DND-41 (cell line): Measurements from ENCODE around the gene LRRC56.

Experiments used
- ATAC-seq: fragments of 200-7000 bp; cut with Tn5 transposase; 3 replicates; pipeline ENCODE4 v1.9.1; 2021; ENCODE audit warnings: low read depth; ENCODE audit not compliant: insufficient read depth
- DNase-seq: peaks from one replicate; pipeline ENCODE4 v3.0.0-alpha.2; 2020
- H2AFZ ChIP-seq: 2 replicates; pipeline ENCODE4 v1.6.0; 2012; ENCODE audit warnings: low read depth, low read length
- H3K27ac ChIP-seq: 2 replicates; pipeline ENCODE4 v1.5.1; 2012; ENCODE audit warnings: low read length, inconsistent platforms
- H3K27me3 ChIP-seq: fragments of 200-600 bp; sonication (generic); 2 replicates; pipeline ENCODE4 v1.6.0; 2012; ENCODE audit warnings: low read length, mild to moderate bottlenecking, inconsistent platforms; ENCODE audit not compliant: insufficient read depth, poor library complexity
- H3K36me3 ChIP-seq: 2 replicates; pipeline ENCODE4 v1.5.1; 2012; ENCODE audit warnings: low read length, inconsistent platforms; ENCODE audit not compliant: insufficient read depth
- H3K4me1 ChIP-seq: 2 replicates; pipeline ENCODE4 v1.5.1; 2012; ENCODE audit warnings: mild to moderate bottlenecking, low read length; ENCODE audit not compliant: insufficient read depth
- H3K4me2 ChIP-seq: 2 replicates; pipeline ENCODE4 v1.6.0; 2012; ENCODE audit warnings: mild to moderate bottlenecking, moderate library complexity, low read length, inconsistent platforms; ENCODE audit not compliant: insufficient read depth
- H3K4me3 ChIP-seq, 2 experiments: fragments of 200-600 bp in 1 of 2; shearing (Covaris generic) in 1 of 2; 2 replicates each; pipeline ENCODE4 v1.5.1; 2012 to 2016; ENCODE audit warnings: inconsistent platforms in 2 of 2, low read length in 2 of 2, mild to moderate bottlenecking in 2 of 2, low read depth in 1 of 2, moderate library complexity in 1 of 2
- H3K79me2 ChIP-seq: 2 replicates; pipeline ENCODE4 v1.6.0; 2012; ENCODE audit warnings: low read length, inconsistent platforms; ENCODE audit not compliant: insufficient read depth
- H3K9ac ChIP-seq: 2 replicates; pipeline ENCODE4 v1.6.0; 2012; ENCODE audit warnings: low read depth, mild to moderate bottlenecking, inconsistent platforms, low read length, moderate library complexity
- H3K9me3 ChIP-seq: 2 replicates; pipeline ENCODE4 v1.5.1; 2012; ENCODE audit warnings: low read length, moderate library complexity, mild to moderate bottlenecking, inconsistent platforms; ENCODE audit not compliant: insufficient read depth, severe bottlenecking
- H4K20me1 ChIP-seq: 2 replicates; pipeline ENCODE4 v1.6.0; 2012; ENCODE audit warnings: low read length; ENCODE audit not compliant: insufficient read depth
- CTCF ChIP-seq: IDR thresholded peaks from 2 replicates; pipeline ENCODE4 v1.5.1; 2012; ENCODE audit warnings: borderline replicate concordance, low read length, moderate library complexity, mild to moderate bottlenecking; ENCODE audit not compliant: poor library complexity, severe bottlenecking; ENCODE audit errors: extremely low read depth
- EZH2 ChIP-seq: IDR thresholded peaks from 3 replicates; pipeline ENCODE4 v1.6.1; 2012; ENCODE audit warnings: borderline replicate concordance, low read depth, mild to moderate bottlenecking, moderate library complexity, low read length, inconsistent platforms; ENCODE audit not compliant: severe bottlenecking

LRRC56 gene

GRCh38 chr11:526192-526591 is 11.1 kb upstream of the LRRC56 start:
- no peak for TF ChIP-seq EZH2
- TF ChIP-seq CTCF: no peak
- Histone ChIP-seq H3K4me1 (no peaks in the 10 kb centered on the region), H3K9ac (no peak overlapping the region), H3K9me3 (no peaks in the 10 kb centered on the region), H3K36me3 (peaks cover 2% of the 10 kb centered on the region), H3K27me3 (no peaks in the 10 kb centered on the region), H3K79me2 (no peaks in the 10 kb centered on the region), H3K4me3 (no peak overlapping the region), H2AFZ (no peak overlapping the region), H3K4me2 (no peak overlapping the region), H3K27ac (no peak overlapping the region), H4K20me1 (peaks cover 2% of the 10 kb centered on the region)
- DNase-seq (no peak), ATAC-seq (no peak)

GRCh38 chr11:528166-528814 is 9.0 kb upstream of the LRRC56 start:
- no peak overlapping the region for H3K4me2 ChIP-seq
- TF ChIP-seq EZH2: no peak
- no peak for TF ChIP-seq CTCF
- no peak overlapping the region for H3K9ac ChIP-seq
- H3K79me2 ChIP-seq: peaks cover under 1% of the 10 kb centered on the region; the same call in 1 of the 2 replicates
- 0 out of 2 replicates have a peak, but pooled peaks cover 3% of the 10 kb centered on the region for H3K4me1 ChIP-seq
- H2AFZ ChIP-seq: no peak overlapping the region
- H3K27me3 ChIP-seq: no peaks in the 10 kb centered on the region
- H3K36me3 ChIP-seq: peaks cover 23% of the 10 kb centered on the region
- peaks cover 20% of the 10 kb centered on the region for H4K20me1 ChIP-seq
- ATAC-seq (no peak), DNase-seq (no peak)
- H3K9me3 ChIP-seq: no peaks in the 10 kb centered on the region
- H3K27ac ChIP-seq: no peak overlapping the region
- no peak overlapping the region for H3K4me3 ChIP-seq

GRCh38 chr11:528815-529727 is 8.3 kb upstream of the LRRC56 start:
- Histone ChIP-seq H3K9ac (no peak overlapping the region), H3K4me3 (no peak overlapping the region), H3K36me3 (peaks cover 31% of the 10 kb centered on the region), H2AFZ (no peak overlapping the region), H3K79me2 (peaks cover 8% of the 10 kb centered on the region), H3K27ac (no peak overlapping the region), H3K4me2 (no peak overlapping the region), H3K27me3 (no peaks in the 10 kb centered on the region), H3K4me1 (peaks cover 11% of the 10 kb centered on the region), H3K9me3 (no peaks in the 10 kb centered on the region), H4K20me1 (peaks cover 28% of the 10 kb centered on the region)
- DNase-seq: no peak
- ATAC-seq: no peak
- no peak for TF ChIP-seq CTCF
- no peak for TF ChIP-seq EZH2
